ENCODE measurements around the gene TP73. TPM values are rescaled to one million over a fixed set of nuclear protein-coding genes. Genes with fewer than 3 reads are reported as not detected.

Gene TP73
- total RNA-seq, 1 experiment from 2014 or later, result 19.2 TPM

- no peaks in the 10 kb centered on the region for H3K9me2 ChIP-seq (ENCODE audit: insufficient read depth)
- H3K27ac ChIP-seq (ENCODE audit: low read depth, low read length), result no peak overlapping the region
- no peaks in the 10 kb centered on the region for H3K27me3 ChIP-seq (ENCODE audit: insufficient read depth, low read length)
- ChIA-PET CTCF (no interaction called here), POLR2A (no interaction called here), RAD21 (ENCODE audit: low non-redundant PET in 1 of 2, low total read pairs in 2 of 2, uncharacterized antibody in 2 of 2, unreplicated experiment in 2 of 2) (no interaction called here)
- ATAC-seq (no peak), DNase-seq (ENCODE audit: low read depth, low spot score) (no peak)
- no peaks in the 10 kb centered on the region for H3K4me1 ChIP-seq (ENCODE audit: control insufficient read depth in 1 of 2, insufficient read depth in 2 of 2, low read length in 2 of 2)
- intact Hi-C loops (cut with micrococcal nuclease), result no loop called here
- H3K36me3 ChIP-seq (ENCODE audit: control insufficient read depth in 1 of 2, insufficient read depth in 2 of 2, low read length in 2 of 2), result no peaks in the 10 kb centered on the region
- no peak for TF ChIP-seq TCF7L2 (IDR thresholded peaks at IDR 0.05; ENCODE audit: borderline replicate concordance, extremely low read depth, insufficient read depth, insufficient read length)
- no peak for TF ChIP-seq SRF (IDR thresholded peaks at IDR 0.05; ENCODE audit: low read depth)
- no peak for TF ChIP-seq EZH2phosphoT487 (IDR thresholded peaks at IDR 0.05; ENCODE audit: borderline replicate concordance)
- TF ChIP-seq MAX (IDR thresholded peaks at IDR 0.05), result no peak
- no peak for TF ChIP-seq CBX3 (IDR thresholded peaks at IDR 0.05; ENCODE audit: low read depth)
- TF ChIP-seq SIN3A (IDR thresholded peaks at IDR 0.05; ENCODE audit: low read depth), result no peak
- H3K9ac ChIP-seq (ENCODE audit: low read length), result no peak overlapping the region
- H4K20me1 ChIP-seq (ENCODE audit: insufficient read depth), result no peaks in the 10 kb centered on the region
- no peak overlapping the region for H3K4me2 ChIP-seq (ENCODE audit: low read length)
- no peak overlapping the region for H3K4me3 ChIP-seq (replicated peaks in 1 of 2; ENCODE audit: low read depth in 1 of 2, low read length in 2 of 2)
- no TSS peak for BruUV-seq (replicated peaks)
- no peak overlapping the region for H2AFZ ChIP-seq (ENCODE audit: low read depth, low read length, poor library complexity, severe bottlenecking)
- H3K9me3 ChIP-seq (ENCODE audit: control insufficient read depth in 1 of 2, insufficient read depth in 1 of 2, low read depth in 1 of 2, low read length in 2 of 2), result no peaks in the 10 kb centered on the region
- H3K79me2 ChIP-seq (ENCODE audit: insufficient read depth, low read length), result no peaks in the 10 kb centered on the region
Measured at GRCh38 chr1:3707939-3708328, 55.6 kb downstream of the TP73 start.

GRCh38 chr1:3708791-3709190 is 56.5 kb downstream of the TP73 start:
- intact Hi-C loops (cut with micrococcal nuclease), result no loop called here
- no peaks in the 10 kb centered on the region for H3K9me3 ChIP-seq (ENCODE audit: control insufficient read depth in 1 of 2, insufficient read depth in 1 of 2, low read depth in 1 of 2, low read length in 2 of 2)
- no peak overlapping the region for H3K4me3 ChIP-seq (replicated peaks in 1 of 2; ENCODE audit: low read depth in 1 of 2, low read length in 2 of 2)
- H3K79me2 ChIP-seq (ENCODE audit: insufficient read depth, low read length), result no peaks in the 10 kb centered on the region
- DNase-seq (ENCODE audit: low read depth, low spot score) (no peak), ATAC-seq (no peak)
- CTCF ChIA-PET, result no interaction called here
- POLR2A ChIA-PET, result no interaction called here
- no peak overlapping the region for H3K9ac ChIP-seq (ENCODE audit: low read length)
- no peak overlapping the region for H3K4me2 ChIP-seq (ENCODE audit: low read length)
- no peaks in the 10 kb centered on the region for H3K9me2 ChIP-seq (ENCODE audit: insufficient read depth)
- no peak overlapping the region for H2AFZ ChIP-seq (ENCODE audit: low read depth, low read length, poor library complexity, severe bottlenecking)
- H3K36me3 ChIP-seq (ENCODE audit: control insufficient read depth in 1 of 2, insufficient read depth in 2 of 2, low read length in 2 of 2), result no peaks in the 10 kb centered on the region
- no peaks in the 10 kb centered on the region for H4K20me1 ChIP-seq (ENCODE audit: insufficient read depth)
- H3K27me3 ChIP-seq (ENCODE audit: insufficient read depth, low read length), result no peaks in the 10 kb centered on the region
- RAD21 ChIA-PET (ENCODE audit: low non-redundant PET in 1 of 2, low total read pairs in 2 of 2, uncharacterized antibody in 2 of 2, unreplicated experiment in 2 of 2), result no interaction called here
- H3K27ac ChIP-seq (ENCODE audit: low read depth, low read length), result no peak overlapping the region
- no TSS peak for BruUV-seq (replicated peaks)
- H3K4me1 ChIP-seq (ENCODE audit: control insufficient read depth in 1 of 2, insufficient read depth in 2 of 2, low read length in 2 of 2), result no peaks in the 10 kb centered on the region
- no peak for TF ChIP-seq EZH2 (IDR thresholded peaks at IDR 0.05)
- TF ChIP-seq RAD21 (IDR thresholded peaks at IDR 0.05; ENCODE audit: low read depth), result no peak
- no peak for TF ChIP-seq CBX3 (IDR thresholded peaks at IDR 0.05; ENCODE audit: low read depth)
- TF ChIP-seq TCF7L2 (IDR thresholded peaks at IDR 0.05; ENCODE audit: borderline replicate concordance, extremely low read depth, insufficient read depth, insufficient read length), result no peak
- TF ChIP-seq REST (IDR thresholded peaks at IDR 0.05; ENCODE audit: low read depth), result no peak
- TF ChIP-seq FOSL1 (IDR thresholded peaks at IDR 0.05; ENCODE audit: low read depth), result no peak
- no peak for TF ChIP-seq YY1 (IDR thresholded peaks at IDR 0.05; ENCODE audit: extremely low read depth, insufficient replicate concordance, low read depth, low read length)
- TF ChIP-seq JUND (IDR thresholded peaks at IDR 0.05), result no peak
- no peak for TF ChIP-seq MAX (IDR thresholded peaks at IDR 0.05)
- no peak for TF ChIP-seq ZNF274 (IDR thresholded peaks at IDR 0.05; ENCODE audit: low read depth, low read length)
- no peak for TF ChIP-seq ELF1 (IDR thresholded peaks at IDR 0.05; ENCODE audit: borderline replicate concordance, low read depth)
- TF ChIP-seq ZFX (IDR thresholded peaks at IDR 0.05), result no peak
- TF ChIP-seq SRF (IDR thresholded peaks at IDR 0.05; ENCODE audit: low read depth), result no peak
- TF ChIP-seq CTCF (IDR thresholded peaks at IDR 0.05 in 2 of 3, conservative IDR thresholded peaks at IDR 0.05 in 1 of 3; ENCODE audit: borderline replicate concordance in 1 of 3, insufficient read depth in 1 of 3, low read depth in 2 of 3, low read length in 2 of 3), result no peak
